IMR-90 (cell line): ENCODE data around the gene TNFRSF13B. TPM values are rescaled to one million over a fixed set of nuclear protein-coding genes. Genes with fewer than 3 reads are reported as not detected.

Source experiments
- ATAC-seq: fragments of 200-7000 bp; cut with Tn5 transposase; 2 replicates; pipeline ENCODE4 v1.9.1; 2020; ENCODE audit warnings: low read depth, mild to moderate bottlenecking, moderate library complexity
- BruUV-seq: library from RNA; stranded (reverse); fragments of 400-500 nt; replicated peaks from 2 replicates; lab custom pipeline; 2021; lab: Mats Ljungman, UMichigan
- CTCF ChIA-PET: fragments of 300-600 bp; formaldehyde crosslinking; extraction: SDS; loops from one replicate; lab custom pipeline; 2021; ENCODE audit warnings: antibody characterized with exemption; lab: Yijun Ruan, JAX
- POLR2A ChIA-PET: fragments of 300-600 bp; sonication (Branson Sonifier 250); formaldehyde crosslinking; loops from one replicate; lab custom pipeline; 2022; ENCODE audit warnings: antibody characterized with exemption; ENCODE audit not compliant: unreplicated experiment; lab: Charles Lee
- DNase-seq: peaks from one replicate; pipeline ENCODE4 v3.0.0; 2013
- H2AFZ ChIP-seq: replicated peaks from 2 replicates; pipeline ENCODE3; 2013; ENCODE audit warnings: low read length, mild to moderate bottlenecking; ENCODE audit not compliant: poor library complexity
- H2AK5ac ChIP-seq: 2 replicates; pipeline ENCODE4 v1.6.1; 2013; ENCODE audit warnings: low read depth, low read length, inconsistent platforms
- H2AK9ac ChIP-seq: replicated peaks from 2 replicates; pipeline ENCODE3; 2013; ENCODE audit warnings: mild to moderate bottlenecking, low read depth, low read length, moderate library complexity; ENCODE audit not compliant: poor library complexity
- H2BK120ac ChIP-seq: 2 replicates; pipeline ENCODE4 v1.6.1; 2013; ENCODE audit warnings: low read depth, low read length, inconsistent platforms
- H2BK15ac ChIP-seq: 3 replicates; pipeline ENCODE4 v1.6.1; 2013; ENCODE audit warnings: low read depth, low read length, inconsistent platforms
- H2BK20ac ChIP-seq: 2 replicates; pipeline ENCODE4 v1.6.1; 2013; ENCODE audit warnings: low read depth, mild to moderate bottlenecking, inconsistent platforms, low read length, moderate library complexity
- H2BK5ac ChIP-seq: 2 replicates; pipeline ENCODE4 v1.6.1; 2013; ENCODE audit warnings: mild to moderate bottlenecking, low read depth, low read length, inconsistent platforms; ENCODE audit not compliant: poor library complexity, severe bottlenecking
- H3K14ac ChIP-seq: replicated peaks from 2 replicates; pipeline ENCODE4 v1.6.1; 2013; ENCODE audit warnings: low read depth, low read length, inconsistent platforms
- H3K18ac ChIP-seq: 2 replicates; pipeline ENCODE4 v1.6.1; 2013; ENCODE audit warnings: low read depth, low read length, control low read depth
- H3K23ac ChIP-seq: 2 replicates; pipeline ENCODE4 v1.6.1; 2013; ENCODE audit warnings: low read depth, low read length, inconsistent platforms
- H3K27ac ChIP-seq: 2 replicates; pipeline ENCODE4 v1.5.1; 2013; ENCODE audit warnings: mild to moderate bottlenecking, control low read depth, low read length; ENCODE audit not compliant: insufficient read depth
- H3K27me3 ChIP-seq: 2 replicates; pipeline ENCODE4 v1.6.1; 2013; ENCODE audit warnings: low read length; ENCODE audit not compliant: control insufficient read depth, insufficient read depth
- H3K36me3 ChIP-seq: 2 replicates; pipeline ENCODE4 v1.6.1; 2013; ENCODE audit warnings: low read length, mixed read lengths; ENCODE audit not compliant: control insufficient read depth, insufficient read depth
- H3K4ac ChIP-seq: 2 replicates; pipeline ENCODE4 v1.6.1; 2013; ENCODE audit warnings: low read depth, low read length, inconsistent platforms
- H3K4me1 ChIP-seq: 2 replicates; pipeline ENCODE4 v1.6.1; 2013; ENCODE audit warnings: low read length, mixed read lengths; ENCODE audit not compliant: control insufficient read depth, insufficient read depth
- H3K4me2 ChIP-seq: 2 replicates; pipeline ENCODE4 v1.6.1; 2013; ENCODE audit warnings: low read depth, mild to moderate bottlenecking, control low read depth, low read length, moderate library complexity
- H3K4me3 ChIP-seq: 2 replicates; pipeline ENCODE4 v1.5.1; 2013; ENCODE audit warnings: low read depth, mild to moderate bottlenecking, control low read depth, low read length, moderate library complexity; ENCODE audit not compliant: insufficient read depth
- H3K56ac ChIP-seq: 2 replicates; pipeline ENCODE4 v1.6.1; 2013; ENCODE audit warnings: low read length, inconsistent platforms; ENCODE audit not compliant: insufficient read depth; ENCODE audit errors: extremely low read depth
- H3K79me1 ChIP-seq, 2 experiments: 2 replicates each; pipeline ENCODE4 v1.6.1; 2013; ENCODE audit warnings: low read length in 2 of 2, inconsistent platforms in 1 of 2, low read depth in 1 of 2
- H3K9ac ChIP-seq: 2 replicates; pipeline ENCODE4 v1.6.1; 2013; ENCODE audit warnings: low read depth, low read length, control low read depth
- H3K9me1 ChIP-seq: 2 replicates; pipeline ENCODE4 v1.6.1; 2013; ENCODE audit warnings: low read length, inconsistent platforms; ENCODE audit not compliant: insufficient read depth
- H3K9me3 ChIP-seq: 2 replicates; pipeline ENCODE4 v1.6.1; 2013; ENCODE audit warnings: low read length; ENCODE audit not compliant: control insufficient read depth, insufficient read depth
- H4K20me1 ChIP-seq: 2 replicates; pipeline ENCODE4 v1.6.1; 2013; ENCODE audit warnings: low read length, inconsistent platforms; ENCODE audit not compliant: insufficient read depth
- H4K5ac ChIP-seq: 2 replicates; pipeline ENCODE4 v1.6.1; 2013; ENCODE audit warnings: mild to moderate bottlenecking, low read depth, low read length, control low read depth
- H4K8ac ChIP-seq, 2 experiments: 2 replicates each; pipeline ENCODE4 v1.6.1; 2013; ENCODE audit warnings: low read depth in 2 of 2, low read length in 2 of 2, control low read depth in 1 of 2, inconsistent platforms in 1 of 2
- H4K91ac ChIP-seq: 2 replicates; pipeline ENCODE4 v1.6.1; 2013; ENCODE audit warnings: low read depth, low read length, inconsistent platforms; ENCODE audit not compliant: insufficient read depth
- BHLHE40 ChIP-seq: fragments of 150-350 bp; IDR thresholded peaks from 2 replicates; pipeline ENCODE4 v1.6.1; 2016; ENCODE audit warnings: mild to moderate bottlenecking, low read depth, low read length
- CHD1 ChIP-seq: IDR thresholded peaks from 2 replicates; pipeline ENCODE4 v1.6.1; 2012; ENCODE audit warnings: low read depth, low read length, improper control_type of control experiment
- FOS ChIP-seq: fragments of 150-350 bp; IDR thresholded peaks from 2 replicates; pipeline ENCODE4 v1.6.1; 2016; ENCODE audit warnings: low read depth, low read length
- MAFK ChIP-seq: IDR thresholded peaks from 2 replicates; pipeline ENCODE4 v1.6.1; 2012; ENCODE audit warnings: low read depth, low read length, improper control_type of control experiment
- MAZ ChIP-seq: IDR thresholded peaks from 2 replicates; pipeline ENCODE4 v1.6.1; 2012; ENCODE audit warnings: low read depth, mild to moderate bottlenecking, low read length, improper control_type of control experiment, moderate library complexity, borderline replicate concordance
- MXI1 ChIP-seq: IDR thresholded peaks from 2 replicates; pipeline ENCODE4 v1.6.1; 2012; ENCODE audit warnings: low read depth, mild to moderate bottlenecking, low read length, moderate library complexity, borderline replicate concordance
- NFE2L2 ChIP-seq: fragments of 150-350 bp; IDR thresholded peaks from 2 replicates; pipeline ENCODE4 v1.6.1; 2016; ENCODE audit warnings: low read depth, mild to moderate bottlenecking, low read length
- POLR2A ChIP-seq: IDR thresholded peaks from 2 replicates; pipeline ENCODE4 v1.6.1; 2012; ENCODE audit warnings: mild to moderate bottlenecking, low read depth, low read length
- RAD21 ChIP-seq: IDR thresholded peaks from 2 replicates; pipeline ENCODE4 v1.6.1; 2012; ENCODE audit warnings: low read length, improper control_type of control experiment
- RCOR1 ChIP-seq: IDR thresholded peaks from 2 replicates; pipeline ENCODE4 v1.6.1; 2012; ENCODE audit warnings: mild to moderate bottlenecking, low read length, improper control_type of control experiment; ENCODE audit not compliant: insufficient replicate concordance
- RFX5 ChIP-seq: IDR thresholded peaks from 2 replicates; pipeline ENCODE4 v1.8.0; 2012; ENCODE audit warnings: low read depth, mild to moderate bottlenecking, low read length, moderate library complexity
- SMC3 ChIP-seq: fragments of 150-350 bp; IDR thresholded peaks from 2 replicates; pipeline ENCODE4 v1.6.1; 2016; ENCODE audit warnings: low read depth, mild to moderate bottlenecking, antibody characterized with exemption, low read length, moderate library complexity
- WGBS, 2 experiments: methylation state at CpG; one replicate each; pipeline versions ENCODE4 v1.1.5 to v1.1.7; 2013; ENCODE audit warnings: missing lambda C conversion rate in 2 of 2; ENCODE audit not compliant: insufficient read length in 1 of 2; ENCODE audit errors: extremely low coverage in 2 of 2; 5-methylcytosine and 5-hydroxymethylcytosine counted together
- dilution Hi-C: fragments of 300-500 bp; cut with HindIII; formaldehyde crosslinking; loops from one replicate; pipeline ENCODE4 v1.14.3; 2018; ENCODE audit warnings: low sequenced_read_pairs; ENCODE audit not compliant: unreplicated experiment
- in situ Hi-C: fragments of 300-500 bp; cut with MboI; formaldehyde crosslinking; loops from 3 replicates; pipeline ENCODE4 v1.14.3; 2019; ENCODE audit warnings: low sequenced_read_pairs, inconsistent platforms, mixed read lengths
- intact Hi-C: fragments of 100-400 bp; cut with micrococcal nuclease; formaldehyde crosslinking; loops from 2 replicates; pipeline ENCODE4 v1.10.0; 2022
- polyA plus RNA-seq, 3 experiments: library from polyadenylated mRNA; depleted of rRNA; stranded (reverse); fragments of >200 nt; gene quantifications; 2 replicates each; pipeline ENCODE4 v1.2.3, GENCODE V29; 2012; ENCODE audit warnings: low replicate concordance in 1 of 3
- total RNA-seq: library from RNA; depleted of rRNA; stranded (reverse); fragments of >200 nt; gene quantifications from 2 replicates; pipeline ENCODE4 v1.2.3, GENCODE V29; 2012
- TF ChIP-seq, protein P1 (sequence below): conservative IDR thresholded peaks from 2 replicates; pipeline ENCODE4 v1.5.1; 2012; ENCODE audit warnings: mild to moderate bottlenecking, low read depth, low read length, improper control_type of control experiment
- TF ChIP-seq, protein P2 (sequence below): fragments of 150-350 bp; IDR thresholded peaks from 2 replicates; pipeline ENCODE4 v1.6.1; 2017; ENCODE audit warnings: mild to moderate bottlenecking, antibody characterized with exemption, low read length, low read depth
- TF ChIP-seq, protein P3 (sequence below): fragments of 150-350 bp; IDR thresholded peaks from 2 replicates; pipeline ENCODE4 v1.6.1; 2016; ENCODE audit warnings: low read depth, mild to moderate bottlenecking, low read length, moderate library complexity, borderline replicate concordance

The TNFRSF13B gene
- total and polyA plus RNA-seq, 2 of the 4 experiments (the other 2 are of a cell fraction): not detected

GRCh38 chr17:16999931-17000625 lies 28.2 kb upstream of the TNFRSF13B start:
- no peak overlapping the region for H3K4ac ChIP-seq
- ATAC-seq: no peak

More at GRCh38 chr17:16999931-17000625, 28.2 kb upstream of the TNFRSF13B start:
- Histone ChIP-seq H3K36me3 (no peaks in the 10 kb centered on the region), H3K4me1 (no peaks in the 10 kb centered on the region), H3K18ac (no peak overlapping the region), H2AK5ac (no peak overlapping the region), H4K5ac (no peak overlapping the region), H3K79me1 (no peaks in the 10 kb centered on the region), H2AFZ (no peak overlapping the region), H3K56ac (no peak overlapping the region), H4K91ac (no peak overlapping the region), H3K9ac (no peak overlapping the region), H3K14ac (no peak overlapping the region), H3K23ac (no peak overlapping the region), H2BK5ac (no peak overlapping the region), H3K4me2 (no peak overlapping the region), H2BK120ac (no peak overlapping the region), H2BK15ac (no peak overlapping the region), H3K27ac (no peak overlapping the region), H2BK20ac (no peak overlapping the region), H3K9me1 (0 out of 2 replicates have a peak, but pooled peaks cover 2% of the 10 kb centered on the region), H3K9me3 (no peaks in the 10 kb centered on the region), H2AK9ac (no peak overlapping the region), H4K8ac (no peak overlapping the region), H3K27me3 (peaks cover 22% of the 10 kb centered on the region), H3K4me3 (no peak overlapping the region), H4K20me1 (no peaks in the 10 kb centered on the region; the same call in 1 of the 2 replicates)
- 80% methylated on average over 1 of the region's 7 CpGs; no CpG with 5 or more reads in 1 of the 2 experiments for WGBS, 2 experiments
- no TSS peak for BruUV-seq
- intact Hi-C loops: loop anchor here (5.0 to 10.0 kb wide), 3 partner anchors 105 to 642 kb away; no protein-coding TSS in a partner anchor
- ChIA-PET POLR2A (no interaction called here), CTCF (interaction anchor here (0.8 kb wide), 1 partner anchor 142 kb away, joined by 3 read pairs; no protein-coding TSS in a partner anchor)
- TF ChIP-seq NFE2L2: no peak
- TF ChIP-seq, protein P1, sequence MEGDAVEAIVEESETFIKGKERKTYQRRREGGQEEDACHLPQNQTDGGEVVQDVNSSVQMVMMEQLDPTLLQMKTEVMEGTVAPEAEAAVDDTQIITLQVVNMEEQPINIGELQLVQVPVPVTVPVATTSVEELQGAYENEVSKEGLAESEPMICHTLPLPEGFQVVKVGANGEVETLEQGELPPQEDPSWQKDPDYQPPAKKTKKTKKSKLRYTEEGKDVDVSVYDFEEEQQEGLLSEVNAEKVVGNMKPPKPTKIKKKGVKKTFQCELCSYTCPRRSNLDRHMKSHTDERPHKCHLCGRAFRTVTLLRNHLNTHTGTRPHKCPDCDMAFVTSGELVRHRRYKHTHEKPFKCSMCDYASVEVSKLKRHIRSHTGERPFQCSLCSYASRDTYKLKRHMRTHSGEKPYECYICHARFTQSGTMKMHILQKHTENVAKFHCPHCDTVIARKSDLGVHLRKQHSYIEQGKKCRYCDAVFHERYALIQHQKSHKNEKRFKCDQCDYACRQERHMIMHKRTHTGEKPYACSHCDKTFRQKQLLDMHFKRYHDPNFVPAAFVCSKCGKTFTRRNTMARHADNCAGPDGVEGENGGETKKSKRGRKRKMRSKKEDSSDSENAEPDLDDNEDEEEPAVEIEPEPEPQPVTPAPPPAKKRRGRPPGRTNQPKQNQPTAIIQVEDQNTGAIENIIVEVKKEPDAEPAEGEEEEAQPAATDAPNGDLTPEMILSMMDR: no peak
- no peak for TF ChIP-seq CHD1
- TF ChIP-seq RCOR1: no peak
- TF ChIP-seq POLR2A: no peak
- TF ChIP-seq, protein P2, sequence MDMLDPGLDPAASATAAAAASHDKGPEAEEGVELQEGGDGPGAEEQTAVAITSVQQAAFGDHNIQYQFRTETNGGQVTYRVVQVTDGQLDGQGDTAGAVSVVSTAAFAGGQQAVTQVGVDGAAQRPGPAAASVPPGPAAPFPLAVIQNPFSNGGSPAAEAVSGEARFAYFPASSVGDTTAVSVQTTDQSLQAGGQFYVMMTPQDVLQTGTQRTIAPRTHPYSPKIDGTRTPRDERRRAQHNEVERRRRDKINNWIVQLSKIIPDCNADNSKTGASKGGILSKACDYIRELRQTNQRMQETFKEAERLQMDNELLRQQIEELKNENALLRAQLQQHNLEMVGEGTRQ: no peak
- TF ChIP-seq, protein P3, sequence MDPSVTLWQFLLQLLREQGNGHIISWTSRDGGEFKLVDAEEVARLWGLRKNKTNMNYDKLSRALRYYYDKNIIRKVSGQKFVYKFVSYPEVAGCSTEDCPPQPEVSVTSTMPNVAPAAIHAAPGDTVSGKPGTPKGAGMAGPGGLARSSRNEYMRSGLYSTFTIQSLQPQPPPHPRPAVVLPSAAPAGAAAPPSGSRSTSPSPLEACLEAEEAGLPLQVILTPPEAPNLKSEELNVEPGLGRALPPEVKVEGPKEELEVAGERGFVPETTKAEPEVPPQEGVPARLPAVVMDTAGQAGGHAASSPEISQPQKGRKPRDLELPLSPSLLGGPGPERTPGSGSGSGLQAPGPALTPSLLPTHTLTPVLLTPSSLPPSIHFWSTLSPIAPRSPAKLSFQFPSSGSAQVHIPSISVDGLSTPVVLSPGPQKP: no peak
- no peak for TF ChIP-seq RAD21
- no peak for TF ChIP-seq MXI1
- TF ChIP-seq SMC3: no peak
- TF ChIP-seq MAZ: no peak
- no peak for TF ChIP-seq MAFK
- TF ChIP-seq BHLHE40: no peak
- TF ChIP-seq FOS: no peak
- no peak for TF ChIP-seq RFX5
- dilution Hi-C loops: no loop called here
- in situ Hi-C loops: loop anchor here (25.0 kb wide), 1 partner anchor 637 kb away; no protein-coding TSS in a partner anchor
- DNase-seq: no peak
